Uterus (tissue), 4 donors: ENCODE measurements around the gene TARBP2. TPM values are rescaled to one million over a fixed set of nuclear protein-coding genes. Genes with fewer than 3 reads are reported as not detected.
"Not testable (repeated sequence)": the region's sequence is repeated elsewhere in the genome, so short reads cannot be mapped to it uniquely, and the experiment has no call there.

Experiments used
- DNase-seq, 2 donors: peaks; one replicate each; pipeline ENCODE4 v3.0.0-alpha.2; 2019 to 2020
- H3K27ac ChIP-seq, 2 donors: fragments of 200-600 bp; sonication (generic); 1 replicate in 1 of 2; 2 replicates in 1 of 2; pipeline ENCODE4 v1.5.1; 2016 to 2018
- H3K27me3 ChIP-seq, 2 donors: fragments of 200-600 bp; sonication (generic); one replicate each; pipeline ENCODE4 v1.5.1; 2018 to 2019; ENCODE audit warnings: control low read depth in 1 of 2
- H3K36me3 ChIP-seq, 2 donors: fragments of 200-600 bp; sonication (generic); one replicate each; pipeline ENCODE4 v1.5.1; 2019; ENCODE audit warnings: control low read depth in 1 of 2
- H3K4me1 ChIP-seq, 2 donors: fragments of 200-600 bp; sonication (generic); one replicate each; pipeline ENCODE4 v1.5.1; 2018 to 2019; ENCODE audit warnings: control low read depth in 1 of 2
- H3K4me3 ChIP-seq, 2 donors: fragments of 200-600 bp; sonication (generic); 1 replicate in 1 of 2; 2 replicates in 1 of 2; pipeline ENCODE4 v1.5.1; 2018 to 2019; ENCODE audit warnings: mild to moderate bottlenecking in 1 of 2
- H3K9me3 ChIP-seq, 2 donors: fragments of 200-600 bp; sonication (generic); one replicate each; pipeline ENCODE4 v1.5.1; 2019; ENCODE audit warnings: control low read depth in 1 of 2
- POLR2A ChIP-seq, 2 donors: fragments of 450-650 bp; IDR thresholded peaks; one replicate each; pipeline ENCODE4 v1.6.1; 2016; ENCODE audit warnings: antibody characterized with exemption in 2 of 2, mild to moderate bottlenecking in 1 of 2, moderate library complexity in 1 of 2
- intact Hi-C: fragments of 100-400 bp; cut with DNase I; formaldehyde crosslinking; loops from one replicate; pipeline ENCODE4 v1.15.1; 2023; ENCODE audit warnings: low total_unique reads
- total RNA-seq, 4 donors: library from RNA; depleted of rRNA in 3 of 4; stranded (reverse); fragments of >200 nt in 3 of 4; gene quantifications; one replicate each; pipeline versions ENCODE4 v1.1.0 to v1.2.4, GENCODE V29; 2014 to 2023
- TF ChIP-seq, protein P1 (sequence below), 4 experiments: fragments of 200-600 bp in 2 of 4; fragments of 450-650 bp in 2 of 4; sonication (generic) in 2 of 4; IDR thresholded peaks; one replicate each; pipeline ENCODE4 v1.5.1; 2016 to 2019; ENCODE audit warnings: antibody characterized with exemption in 4 of 4, mild to moderate bottlenecking in 2 of 4, moderate library complexity in 1 of 4
- donor health status: DM: yes; HTN: yes; CAD: no.

TARBP2 gene
- total RNA-seq, 4 donors from 2014 or later = 6.7 to 33.2 (median 19.0) TPM

DNA sequence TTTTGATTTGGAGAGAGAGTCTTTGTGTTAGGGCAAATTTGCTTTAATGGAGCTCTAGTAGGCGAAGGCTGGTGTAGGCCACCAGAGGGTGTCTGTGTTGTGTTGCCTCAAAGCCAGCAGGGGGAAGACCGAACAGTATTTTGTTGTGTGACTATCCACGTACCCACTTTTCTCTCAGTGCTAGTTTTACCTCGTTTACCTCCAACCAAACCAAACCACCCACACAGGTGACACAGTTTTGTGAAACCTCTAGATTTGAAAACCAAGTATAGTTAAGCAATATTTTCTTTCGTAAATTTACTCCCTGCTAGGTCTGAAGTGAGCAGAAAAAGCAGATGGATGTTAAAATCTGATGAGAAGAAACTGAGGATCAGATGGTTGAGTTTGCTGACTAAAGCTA is 42.5 kb downstream of the TARBP2 start:
- TF ChIP-seq, protein P1, sequence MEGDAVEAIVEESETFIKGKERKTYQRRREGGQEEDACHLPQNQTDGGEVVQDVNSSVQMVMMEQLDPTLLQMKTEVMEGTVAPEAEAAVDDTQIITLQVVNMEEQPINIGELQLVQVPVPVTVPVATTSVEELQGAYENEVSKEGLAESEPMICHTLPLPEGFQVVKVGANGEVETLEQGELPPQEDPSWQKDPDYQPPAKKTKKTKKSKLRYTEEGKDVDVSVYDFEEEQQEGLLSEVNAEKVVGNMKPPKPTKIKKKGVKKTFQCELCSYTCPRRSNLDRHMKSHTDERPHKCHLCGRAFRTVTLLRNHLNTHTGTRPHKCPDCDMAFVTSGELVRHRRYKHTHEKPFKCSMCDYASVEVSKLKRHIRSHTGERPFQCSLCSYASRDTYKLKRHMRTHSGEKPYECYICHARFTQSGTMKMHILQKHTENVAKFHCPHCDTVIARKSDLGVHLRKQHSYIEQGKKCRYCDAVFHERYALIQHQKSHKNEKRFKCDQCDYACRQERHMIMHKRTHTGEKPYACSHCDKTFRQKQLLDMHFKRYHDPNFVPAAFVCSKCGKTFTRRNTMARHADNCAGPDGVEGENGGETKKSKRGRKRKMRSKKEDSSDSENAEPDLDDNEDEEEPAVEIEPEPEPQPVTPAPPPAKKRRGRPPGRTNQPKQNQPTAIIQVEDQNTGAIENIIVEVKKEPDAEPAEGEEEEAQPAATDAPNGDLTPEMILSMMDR (IDR thresholded peaks at IDR 0.05) = peak; percentile 82 to 95 (median 92)
- no peak for TF ChIP-seq POLR2A (IDR thresholded peaks at IDR 0.05)
- H3K36me3 ChIP-seq = no peaks in the 10 kb centered on the region
- H3K9me3 ChIP-seq = no peaks in the 10 kb centered on the region
- no peaks in the 10 kb centered on the region for H3K27me3 ChIP-seq
- no peak overlapping the region for H3K4me3 ChIP-seq
- no peaks in the 10 kb centered on the region for H3K4me1 ChIP-seq
- intact Hi-C loops = loop anchor here (5.0 to 10.0 kb wide), 2 partner anchors 134 to 201 kb away; partner anchors contain the start of gene ATP5MC2
- DNase-seq = peak; percentile 61 to 66
- peak overlapping the region; percentile 66 to 85 for H3K27ac ChIP-seq

DNA sequence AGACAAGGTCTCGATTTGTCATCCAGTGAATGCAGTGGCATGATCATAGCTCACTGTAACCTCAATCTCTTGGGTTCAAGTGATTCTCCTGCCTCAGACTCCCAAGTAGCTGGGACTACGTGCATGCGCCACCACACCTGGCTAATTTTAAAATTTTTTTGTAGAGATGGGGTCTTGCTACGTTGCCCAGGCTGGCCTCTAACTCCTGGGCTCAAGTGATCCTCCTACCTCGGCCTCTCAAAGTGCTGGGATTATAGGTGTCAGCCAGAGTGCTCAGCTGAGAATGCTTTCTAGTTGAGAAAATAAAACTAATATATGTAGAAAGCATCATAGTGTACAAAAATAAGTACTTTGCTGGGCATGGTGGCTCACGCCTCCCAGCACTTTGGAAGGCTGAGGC is 47.3 kb downstream of the TARBP2 start:
- H3K27me3 ChIP-seq, H3K4me3 ChIP-seq, H3K4me1 ChIP-seq, DNase-seq, H3K27ac ChIP-seq, H3K36me3 ChIP-seq, H3K9me3 ChIP-seq: not testable (repeated sequence)
- intact Hi-C loops = loop anchor here (10.0 kb wide), 1 partner anchor 196 kb away; no protein-coding TSS in a partner anchor

DNA sequence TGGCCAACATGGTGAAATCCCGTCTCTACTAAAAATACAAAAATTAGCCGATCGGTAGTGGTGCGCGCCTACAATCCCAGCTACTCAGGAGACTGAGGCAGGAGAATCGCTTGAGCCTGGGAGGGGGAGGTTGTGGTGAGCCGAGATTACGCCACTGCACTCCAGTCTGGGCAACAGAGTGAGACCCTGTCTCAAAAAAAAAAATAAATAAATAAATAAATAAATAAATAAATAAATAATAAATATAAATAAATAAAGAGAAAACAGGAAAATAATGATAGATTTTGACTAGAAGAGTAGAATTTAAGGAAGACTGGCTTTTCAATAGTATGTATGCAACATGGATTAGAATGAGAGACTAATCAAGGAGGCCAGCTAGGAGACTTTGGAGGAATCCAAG is 49.0 kb downstream of the TARBP2 start:
- H3K4me1 ChIP-seq, H3K4me3 ChIP-seq, intact Hi-C loops, H3K27me3 ChIP-seq, DNase-seq, H3K36me3 ChIP-seq, H3K27ac ChIP-seq, H3K9me3 ChIP-seq: not testable (repeated sequence)

DNA sequence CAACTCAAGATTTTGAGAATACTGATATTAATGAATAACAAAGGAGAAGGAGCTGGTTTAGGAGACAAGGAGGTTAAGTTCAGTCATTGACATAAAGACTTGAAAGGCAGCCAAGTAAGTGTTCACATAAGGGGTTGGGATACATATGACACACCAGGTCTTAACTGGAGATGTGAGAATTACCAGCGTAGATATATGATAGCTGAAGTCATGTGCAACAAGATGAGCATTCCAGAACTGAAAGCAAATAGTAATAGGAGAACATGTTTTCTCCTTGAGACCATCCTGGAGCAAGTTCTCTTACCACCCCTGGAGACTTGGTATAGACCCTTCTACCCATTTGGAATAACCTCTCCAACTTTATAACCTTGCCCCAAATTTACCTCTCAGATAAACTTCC is 49.5 kb downstream of the TARBP2 start:
- H3K4me1 ChIP-seq = no peaks in the 10 kb centered on the region
- TF ChIP-seq, protein P1 (IDR thresholded peaks at IDR 0.05) = no peak
- TF ChIP-seq POLR2A (IDR thresholded peaks at IDR 0.05) = no peak
- H3K36me3 ChIP-seq = no peaks in the 10 kb centered on the region
- H3K27me3 ChIP-seq = no peaks in the 10 kb centered on the region
- intact Hi-C loops = no loop called here
- no peaks in the 10 kb centered on the region for H3K9me3 ChIP-seq
- H3K4me3 ChIP-seq = no peak overlapping the region
- no peak overlapping the region for H3K27ac ChIP-seq
- DNase-seq = no peak

DNA sequence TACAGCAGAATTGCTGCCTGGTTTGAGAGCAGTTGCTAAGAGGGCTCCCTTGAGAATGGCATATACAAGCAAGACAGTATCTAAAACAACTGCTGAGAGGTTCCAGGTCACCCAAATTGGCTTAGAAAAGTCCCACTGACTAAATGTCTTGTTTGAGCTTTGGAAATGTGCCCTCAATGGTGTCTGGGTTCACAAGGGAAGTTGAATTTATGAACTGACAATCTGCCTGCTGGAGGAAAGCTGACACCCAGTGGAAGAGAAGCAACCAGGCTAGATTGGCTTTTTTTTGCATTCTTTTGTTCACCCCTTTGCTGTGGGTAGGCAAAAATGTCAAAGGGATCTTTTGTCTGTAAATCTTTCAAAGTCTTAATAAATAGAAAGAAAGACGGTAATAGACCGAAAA is 50.8 kb downstream of the TARBP2 start:
- no peaks in the 10 kb centered on the region for H3K4me1 ChIP-seq
- intact Hi-C loops = no loop called here
- TF ChIP-seq, protein P1 (IDR thresholded peaks at IDR 0.05) = no peak
- H3K27ac ChIP-seq = peak overlapping the region in 1 of 2 donors; percentile 40
- H3K9me3 ChIP-seq = no peaks in the 10 kb centered on the region
- H3K36me3 ChIP-seq = no peaks in the 10 kb centered on the region
- DNase-seq = no peak
- H3K27me3 ChIP-seq = no peaks in the 10 kb centered on the region
- H3K4me3 ChIP-seq = no peak overlapping the region

DNA sequence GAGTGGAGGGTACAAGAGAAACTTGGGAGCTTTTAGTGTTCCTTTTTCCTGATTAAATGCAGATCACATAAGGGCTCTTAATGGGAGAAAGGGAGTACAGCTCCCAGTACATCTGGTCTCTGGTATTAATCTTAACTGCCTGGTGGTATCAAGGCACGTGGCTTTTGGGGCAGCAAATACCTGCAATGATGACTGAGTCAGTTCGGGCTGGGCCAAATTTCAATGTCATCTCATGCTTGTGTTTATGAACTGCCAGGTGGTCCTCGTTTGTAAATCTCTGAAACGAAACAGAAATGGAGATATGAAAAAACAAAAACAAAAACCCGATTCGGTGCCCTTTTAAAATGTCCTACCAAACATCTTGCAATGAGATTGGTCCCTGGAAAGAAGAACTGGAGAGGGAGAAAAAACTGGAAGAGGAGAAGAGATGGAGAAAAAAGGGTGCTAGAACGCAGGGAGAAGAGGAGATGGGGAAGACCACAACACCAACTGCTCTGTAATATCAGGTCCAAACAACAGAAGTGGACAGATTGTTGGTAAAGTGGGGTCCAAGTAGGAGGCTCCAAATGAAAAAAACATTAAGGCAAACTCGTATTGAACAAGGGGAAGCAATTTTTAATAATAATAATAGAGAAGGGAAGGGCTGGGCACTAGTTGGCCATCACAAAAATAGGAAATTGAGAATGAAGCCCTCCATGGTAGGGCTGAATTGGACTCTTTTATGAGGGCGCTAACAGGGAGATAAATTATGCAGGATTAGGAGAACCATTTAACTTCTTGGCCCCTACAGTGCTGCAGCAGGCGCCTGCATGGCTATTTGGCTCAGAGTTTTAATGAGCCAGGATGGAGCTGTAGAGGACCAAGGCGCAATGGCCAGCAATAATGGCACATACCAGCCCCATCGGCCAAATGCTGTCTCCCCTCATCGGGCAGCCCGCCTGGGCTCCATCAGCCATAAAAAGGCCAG is 51.6 kb downstream of the TARBP2 start:
- H3K4me3 ChIP-seq = no peak overlapping the region
- H3K4me1 ChIP-seq = no peaks in the 10 kb centered on the region
- H3K27ac ChIP-seq = peak overlapping the region; percentile 40 to 44
- DNase-seq = no peak
- intact Hi-C loops = no loop called here
- H3K27me3 ChIP-seq = no peaks in the 10 kb centered on the region
- H3K36me3 ChIP-seq = no peaks in the 10 kb centered on the region
- H3K9me3 ChIP-seq = no peaks in the 10 kb centered on the region
- no peak for TF ChIP-seq POLR2A (IDR thresholded peaks at IDR 0.05)
- TF ChIP-seq, protein P1 (IDR thresholded peaks at IDR 0.05) = no peak
